Measurements from ENCODE around the gene B3GNT3. TPM values are rescaled to one million over a fixed set of nuclear protein-coding genes. Genes with fewer than 3 reads are reported as not detected.
A peak's percentile ranks its signal among the peaks of the same experiment; 100 is the strongest.

Gene B3GNT3
- total and polyA plus RNA-seq, 2 donors (not counting 1 experiment from before 2014, with no cell fraction given) = 0.06 TPM; not detected in 1

GRCh38 chr19:17747205-17748098, 47.5 kb upstream of the B3GNT3 start:
- DNase-seq (peak; percentile 97), ATAC-seq (ENCODE audit: low read depth) (peak; percentile 80)
- peak overlapping the region; percentile 73 for H2AFZ ChIP-seq (ENCODE audit: insufficient read depth, low read depth, low read length, poor library complexity, severe bottlenecking)
- peak overlapping the region; percentile 89 for H3K4me3 Mint-ChIP-seq
- no peaks in the 10 kb centered on the region for H3K27me3 Mint-ChIP-seq
- WGBS (ENCODE audit: insufficient coverage) = 1% methylated on average over 69 of the region's 75 CpGs
- H3K9me3 ChIP-seq (ENCODE audit: control extremely low read depth in 1 of 3, control insufficient read depth in 2 of 3, insufficient read depth in 1 of 3, low read length in 2 of 3) = peaks cover 0 to 3% (median 0%) of the 10 kb centered on the region in 3 donors
- H3K27ac Mint-ChIP-seq = peak overlapping the region; percentile 71
- H3K4me1 Mint-ChIP-seq = peaks cover 51% of the 10 kb centered on the region
- H3K9ac ChIP-seq (ENCODE audit: low read length) = peak overlapping the region; percentile 71
- CTCF ChIA-PET = interaction anchor here (1.0 to 11.3 kb wide), 4 partner anchors 9 to 35 kb away, joined by 3 to 122 read pairs (median 4); no protein-coding TSS in a partner anchor
- no peaks in the 10 kb centered on the region for H3K36me3 ChIP-seq (replicated peaks in 1 of 2; ENCODE audit: control extremely low read depth in 1 of 2, control insufficient read depth in 1 of 2, extremely low read depth in 1 of 2, insufficient read depth in 2 of 2, low read length in 1 of 2)
- no peaks in the 10 kb centered on the region for H3K27me3 ChIP-seq (replicated peaks in 1 of 4; ENCODE audit: control extremely low read depth in 1 of 4, control insufficient read depth in 3 of 4, insufficient read depth in 4 of 4, low read length in 3 of 4)
- peaks cover 38 to 60% of the 10 kb centered on the region in 2 donors for H3K4me1 ChIP-seq (ENCODE audit: control insufficient read depth in 2 of 2, insufficient read depth in 2 of 2, low read length in 2 of 2)
- no peaks in the 10 kb centered on the region for H3K9me3 Mint-ChIP-seq (ENCODE audit: insufficient read depth)
- H3K4me3 ChIP-seq (ENCODE audit: control extremely low read depth in 1 of 5, extremely low read depth in 1 of 5, insufficient read depth in 1 of 5, low read depth in 2 of 5, low read length in 4 of 5) = peak overlapping the region; percentile 38 to 72 (median 70)
- intact Hi-C loops (cut with micrococcal nuclease) = loop anchor here (1.0 kb wide), 2 partner anchors 9 to 28 kb away; partner anchors contain the start of gene MAP1S
- no peak for TF ChIP-seq EZH2 (IDR thresholded peaks at IDR 0.05; ENCODE audit: borderline replicate concordance, insufficient read depth, low read depth, low read length, poor library complexity, severe bottlenecking)
- TF ChIP-seq CTCF (IDR thresholded peaks at IDR 0.05) = no peak
- POLR2A ChIA-PET = interaction anchor here (0.6 to 1.1 kb wide), 4 partner anchors 8 to 424 kb away, joined by 3 to 6 read pairs (median 4); no protein-coding TSS in a partner anchor
- no peaks in the 10 kb centered on the region for H4K20me1 ChIP-seq (ENCODE audit: control insufficient read depth, insufficient read depth, low read length, poor library complexity, severe bottlenecking)
- peaks cover 54% of the 10 kb centered on the region for H3K79me2 ChIP-seq (ENCODE audit: control insufficient read depth, insufficient read depth, low read length)
- H3K4me2 ChIP-seq (replicated peaks; ENCODE audit: low read depth, low read length, poor library complexity, severe bottlenecking) = peak overlapping the region; percentile 88
- peak overlapping the region in 1 of 2 donors; percentile 26 for H3K27ac ChIP-seq (ENCODE audit: low read length in 2 of 2)

All from B cell (primary cell).